ENCODE measurements around the gene MIEF1. TPM values are rescaled to one million over a fixed set of nuclear protein-coding genes. Genes with fewer than 3 reads are reported as not detected.

Gene MIEF1
- total and polyA plus RNA-seq, 2 of the 8 experiments (the other 6 are each of a cell fraction or from before 2014, with no cell fraction given), result 16.8 to 32.7 TPM

- no peak overlapping the region for H3K9ac ChIP-seq (replicated peaks in 1 of 4; ENCODE audit: extremely low read depth in 1 of 4, low read depth in 3 of 4, low read length in 3 of 4)
- no peaks in the 10 kb centered on the region; the same call in 1 of the 2 replicates for H3K23me2 ChIP-seq (ENCODE audit: low read depth, low read length)
- no peak overlapping the region for H3K4ac ChIP-seq (replicated peaks; ENCODE audit: insufficient read length, low read depth, low read length)
- no peak overlapping the region for H4K8ac ChIP-seq (ENCODE audit: extremely low read depth, insufficient read depth, low read length)
- H3K27ac ChIP-seq (ENCODE audit: low read depth, low read length), result no peak overlapping the region
- no peak overlapping the region for H3K14ac ChIP-seq (ENCODE audit: insufficient read length)
- peaks cover 0 to 3% (median 0%) of the 10 kb centered on the region in 4 experiments; a peak in 2 of 7 replicates for H3K4me1 ChIP-seq (replicated peaks in 1 of 4; ENCODE audit: control insufficient read depth in 3 of 4, insufficient read depth in 4 of 4, low read length in 3 of 4)
- H2BK20ac ChIP-seq (ENCODE audit: low read length), result no peak overlapping the region
- no peak for FAIRE-seq
- H2BK12ac ChIP-seq (ENCODE audit: low read depth, low read length), result no peak overlapping the region
- no peak overlapping the region for H3K18ac ChIP-seq (ENCODE audit: extremely low read depth, low read length)
- H3K79me1 ChIP-seq (ENCODE audit: low read depth, low read length), result peaks cover 2% of the 10 kb centered on the region
- H4K20me1 ChIP-seq (replicated peaks in 1 of 2; ENCODE audit: control insufficient read depth in 1 of 2, insufficient read depth in 2 of 2, low read length in 2 of 2), result peaks cover 43 to 63% of the 10 kb centered on the region in 2 experiments
- WGBS, 2 experiments (ENCODE audit: extremely low coverage in 1 of 2, insufficient coverage in 1 of 2, insufficient read length in 1 of 2, insufficient replicate concordance in 2 of 2, low coverage in 1 of 2, low lambda C conversion rate in 2 of 2, missing lambda C conversion rate in 1 of 2), result 80% methylated on average over 4 of the region's 4 CpGs; no CpG with 5 or more reads in 1 of the 2 experiments
- H4K5ac ChIP-seq (ENCODE audit: insufficient read length, low read depth, low read length), result no peak overlapping the region
- H2BK15ac ChIP-seq (ENCODE audit: low read length), result no peak overlapping the region
- no peak overlapping the region for H2AK5ac ChIP-seq (ENCODE audit: low read depth, low read length)
- no peaks in the 10 kb centered on the region for H3K9me3 ChIP-seq (ENCODE audit: insufficient read depth in 2 of 2, low read depth in 1 of 2, low read length in 1 of 2)
- no peak for DNase-seq (ENCODE audit: low read depth in 1 of 2, low spot score in 2 of 2)
- H2AFZ ChIP-seq (ENCODE audit: low read length), result no peak overlapping the region
- no peak overlapping the region for H2BK120ac ChIP-seq (replicated peaks; ENCODE audit: low read depth, low read length)
- H3K4me3 ChIP-seq (ENCODE audit: extremely low read depth in 1 of 4, insufficient read depth in 2 of 4, low read depth in 3 of 4, low read length in 4 of 4), result no peak overlapping the region
- H3K56ac ChIP-seq (replicated peaks; ENCODE audit: insufficient read length, low read depth, low read length), result no peak overlapping the region
- peaks cover 13 to 72% (median 44%) of the 10 kb centered on the region in 4 experiments for H3K36me3 ChIP-seq (ENCODE audit: control insufficient read depth in 2 of 4, insufficient read depth in 4 of 4, low read length in 3 of 4)
- H2BK5ac ChIP-seq (ENCODE audit: low read depth, low read length), result no peak overlapping the region
- no peak overlapping the region for H3K23ac ChIP-seq (ENCODE audit: insufficient read length)
- no peak overlapping the region for H3K4me2 ChIP-seq (ENCODE audit: insufficient read depth in 1 of 2, low read depth in 2 of 2, low read length in 2 of 2)
- ChIA-PET CTCF (ENCODE audit: partially characterized antibody) (interaction anchor here (0.7 to 4.8 kb wide), 5 partner anchors 12 to 109 kb away, joined by 4 to 22 read pairs (median 14); partner anchors contain the start of gene TAB1), POLR2A (ENCODE audit: partially characterized antibody) (interaction anchor here (1.2 to 2.9 kb wide), 2 partner anchors 9 to 16 kb away, joined by 4 to 16 read pairs; no protein-coding TSS in a partner anchor)
- H4K91ac ChIP-seq (replicated peaks; ENCODE audit: insufficient read length, low read length), result no peak overlapping the region
- H3K27me3 ChIP-seq (replicated peaks in 1 of 4; ENCODE audit: control insufficient read depth in 3 of 4, extremely low read depth in 1 of 4, insufficient read depth in 3 of 4, low read length in 3 of 4), result peaks cover 38 to 77% (median 75%) of the 10 kb centered on the region in 4 experiments
- peaks cover 0 to 5% of the 10 kb centered on the region in 2 experiments; a peak in 2 of 4 replicates for H3K79me2 ChIP-seq (ENCODE audit: control insufficient read depth in 1 of 2, insufficient read depth in 2 of 2, low read length in 2 of 2)
- TF ChIP-seq PHF8 (conservative IDR thresholded peaks at IDR 0.05; ENCODE audit: low read depth, low read length) (no peak), TBP (IDR thresholded peaks at IDR 0.05; ENCODE audit: low read depth, low read length) (no peak), CHD2 (IDR thresholded peaks at IDR 0.05; ENCODE audit: low read length) (no peak), SUZ12 (IDR thresholded peaks at IDR 0.05; ENCODE audit: low read length) (no peak), KDM5A (IDR thresholded peaks at IDR 0.05; ENCODE audit: low read length) (no peak), GTF2F1 (IDR thresholded peaks at IDR 0.05; ENCODE audit: borderline replicate concordance, low read depth, low read length) (no peak), ATF3 (IDR thresholded peaks at IDR 0.05; ENCODE audit: insufficient read depth, low read depth, low read length) (no peak)
- TF ChIP-seq, protein P1, sequence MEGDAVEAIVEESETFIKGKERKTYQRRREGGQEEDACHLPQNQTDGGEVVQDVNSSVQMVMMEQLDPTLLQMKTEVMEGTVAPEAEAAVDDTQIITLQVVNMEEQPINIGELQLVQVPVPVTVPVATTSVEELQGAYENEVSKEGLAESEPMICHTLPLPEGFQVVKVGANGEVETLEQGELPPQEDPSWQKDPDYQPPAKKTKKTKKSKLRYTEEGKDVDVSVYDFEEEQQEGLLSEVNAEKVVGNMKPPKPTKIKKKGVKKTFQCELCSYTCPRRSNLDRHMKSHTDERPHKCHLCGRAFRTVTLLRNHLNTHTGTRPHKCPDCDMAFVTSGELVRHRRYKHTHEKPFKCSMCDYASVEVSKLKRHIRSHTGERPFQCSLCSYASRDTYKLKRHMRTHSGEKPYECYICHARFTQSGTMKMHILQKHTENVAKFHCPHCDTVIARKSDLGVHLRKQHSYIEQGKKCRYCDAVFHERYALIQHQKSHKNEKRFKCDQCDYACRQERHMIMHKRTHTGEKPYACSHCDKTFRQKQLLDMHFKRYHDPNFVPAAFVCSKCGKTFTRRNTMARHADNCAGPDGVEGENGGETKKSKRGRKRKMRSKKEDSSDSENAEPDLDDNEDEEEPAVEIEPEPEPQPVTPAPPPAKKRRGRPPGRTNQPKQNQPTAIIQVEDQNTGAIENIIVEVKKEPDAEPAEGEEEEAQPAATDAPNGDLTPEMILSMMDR (IDR thresholded peaks at IDR 0.05; ENCODE audit: control extremely low read depth in 1 of 3, insufficient read depth in 1 of 3, low read depth in 1 of 3, low read length in 3 of 3), result no peak
- TF ChIP-seq, protein P2, sequence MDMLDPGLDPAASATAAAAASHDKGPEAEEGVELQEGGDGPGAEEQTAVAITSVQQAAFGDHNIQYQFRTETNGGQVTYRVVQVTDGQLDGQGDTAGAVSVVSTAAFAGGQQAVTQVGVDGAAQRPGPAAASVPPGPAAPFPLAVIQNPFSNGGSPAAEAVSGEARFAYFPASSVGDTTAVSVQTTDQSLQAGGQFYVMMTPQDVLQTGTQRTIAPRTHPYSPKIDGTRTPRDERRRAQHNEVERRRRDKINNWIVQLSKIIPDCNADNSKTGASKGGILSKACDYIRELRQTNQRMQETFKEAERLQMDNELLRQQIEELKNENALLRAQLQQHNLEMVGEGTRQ (IDR thresholded peaks at IDR 0.05; ENCODE audit: low read length), result no peak
These were observed 6.3 kb downstream of the MIEF1 start for GRCh38 chr22:39508393-39508792.
